HK-2 (cell line): Measurements from ENCODE around the gene NIM1K.
"Not testable (repeated sequence)": the region's sequence is repeated elsewhere in the genome, so short reads cannot be mapped to it uniquely, and the experiment has no call there.

Experiments
- DNase-seq: peaks from one replicate; pipeline ENCODE4 v3.0.0-alpha.2; 2018; ENCODE audit not compliant: unreplicated experiment

Gene NIM1K

DNA sequence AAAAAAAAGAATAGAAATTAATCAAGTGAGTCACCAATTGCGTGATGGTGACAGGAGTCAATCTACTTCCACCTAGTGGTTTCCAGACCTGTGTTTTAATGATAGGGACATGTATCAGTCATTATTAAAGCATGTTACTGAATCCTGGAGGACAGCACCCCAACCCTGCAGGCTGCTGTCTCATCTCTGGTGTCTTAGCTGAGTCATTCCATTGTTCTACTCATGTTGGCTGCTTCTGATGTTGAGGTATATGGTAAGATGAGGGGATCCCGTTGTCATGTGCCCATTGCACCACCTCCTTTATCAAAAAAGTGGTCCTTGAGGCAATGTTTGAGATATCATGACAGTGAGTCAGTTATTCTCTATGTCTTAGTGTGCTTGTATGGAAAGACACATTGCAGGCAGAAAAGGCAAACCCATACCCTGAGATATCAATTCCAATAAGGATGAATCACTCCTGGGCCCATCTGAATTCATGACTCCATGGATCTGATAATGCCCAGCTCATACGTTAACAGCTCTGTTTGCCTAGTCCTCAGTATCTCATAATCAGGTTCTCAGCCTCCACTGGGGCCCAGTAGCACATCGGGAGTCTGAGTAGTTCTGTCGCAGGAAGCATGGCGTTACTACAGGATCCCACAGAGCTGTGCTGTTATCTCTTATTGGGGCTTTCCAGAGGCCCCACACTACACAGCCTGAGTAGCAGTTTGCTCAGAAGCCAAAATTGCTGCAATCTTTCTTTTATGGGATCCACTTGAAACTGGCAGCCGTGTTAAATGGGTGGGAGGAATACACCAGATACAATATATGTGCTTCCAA is 90.0 kb downstream of the NIM1K start:
- no peak for DNase-seq

DNA sequence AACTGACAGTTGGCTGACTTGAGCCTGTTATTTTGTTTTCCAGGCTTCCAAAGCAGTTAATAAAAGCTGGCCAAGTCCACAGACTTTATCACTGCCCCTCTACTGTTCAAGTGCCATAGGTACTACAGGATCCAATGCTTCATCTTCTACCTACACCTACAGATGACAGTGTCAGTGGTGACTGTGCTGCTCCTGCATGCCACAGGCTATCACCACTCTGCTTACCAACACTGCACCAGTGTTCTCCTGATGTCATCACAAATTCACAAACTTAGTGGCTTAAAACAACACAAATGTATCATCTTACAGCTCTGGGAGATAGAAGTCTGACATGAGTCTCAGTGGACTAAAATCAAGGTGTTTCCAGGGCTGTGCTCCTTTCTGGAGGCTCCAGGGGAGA is 94.6 kb downstream of the NIM1K start:
- DNase-seq: no peak

DNA sequence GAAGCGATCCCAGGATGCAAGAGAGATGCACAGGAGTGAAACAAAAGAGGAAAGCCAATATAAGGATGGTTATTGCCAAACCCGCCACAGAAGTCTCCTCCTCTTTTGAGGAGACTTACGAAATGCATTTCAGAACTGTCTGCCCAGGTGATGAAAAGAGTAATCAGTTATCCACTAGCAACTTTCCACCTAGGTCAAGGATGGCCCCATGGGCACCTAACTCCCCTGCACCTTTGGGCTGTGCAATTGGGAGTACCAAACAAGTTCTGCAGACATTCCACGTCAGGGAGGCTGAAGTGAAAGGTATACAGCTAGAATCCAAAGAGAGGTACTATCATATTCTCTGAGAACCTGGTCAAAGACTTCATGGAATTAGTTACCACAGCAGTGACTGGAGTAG is 95.5 kb downstream of the NIM1K start:
- no peak for DNase-seq

DNA sequence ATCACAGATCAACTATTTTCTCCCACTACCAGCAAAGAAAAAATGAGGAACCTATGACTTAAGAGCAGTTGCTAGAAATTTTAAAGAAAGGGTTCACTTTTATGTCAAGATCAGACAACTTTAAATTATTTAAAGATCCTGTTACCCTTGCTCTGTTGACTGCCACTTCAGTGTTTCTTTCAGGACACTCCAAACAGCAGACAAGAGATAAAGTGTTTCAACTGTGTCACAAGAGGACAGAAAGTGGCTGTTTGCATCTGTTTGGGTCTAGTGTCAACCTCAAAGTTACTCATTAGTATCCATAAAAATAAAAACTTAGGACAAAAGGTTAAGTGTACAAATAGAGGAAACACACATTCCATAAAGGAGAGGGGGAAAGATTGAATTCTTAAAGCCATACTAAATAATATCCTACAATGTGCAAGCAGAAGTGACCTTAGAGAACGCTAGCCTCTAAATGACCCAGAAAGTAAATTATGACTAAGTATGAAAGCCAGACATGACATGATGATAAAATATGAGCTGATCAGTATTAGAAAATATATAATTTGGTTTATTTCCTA is 96.3 kb downstream of the NIM1K start:
- no peak for DNase-seq

DNA sequence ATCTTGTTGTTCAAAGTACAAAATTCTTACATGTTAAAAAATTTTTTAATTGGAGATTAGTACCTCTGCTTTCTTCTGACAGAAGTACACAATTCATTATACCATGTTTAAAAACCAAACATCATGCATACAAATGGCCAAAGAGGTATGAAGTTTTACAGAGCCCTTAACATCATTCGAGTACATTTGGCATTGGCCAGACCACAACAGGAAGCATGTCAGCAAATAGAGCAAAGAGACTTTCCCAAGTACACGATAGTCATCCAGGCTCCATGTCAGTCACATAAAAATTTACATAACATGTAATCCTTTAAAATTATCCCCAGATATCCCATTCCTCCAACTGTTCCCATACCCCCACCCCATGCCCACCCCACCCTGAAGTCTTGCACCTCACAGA is 98.7 kb downstream of the NIM1K start:
- no peak for DNase-seq

DNA sequence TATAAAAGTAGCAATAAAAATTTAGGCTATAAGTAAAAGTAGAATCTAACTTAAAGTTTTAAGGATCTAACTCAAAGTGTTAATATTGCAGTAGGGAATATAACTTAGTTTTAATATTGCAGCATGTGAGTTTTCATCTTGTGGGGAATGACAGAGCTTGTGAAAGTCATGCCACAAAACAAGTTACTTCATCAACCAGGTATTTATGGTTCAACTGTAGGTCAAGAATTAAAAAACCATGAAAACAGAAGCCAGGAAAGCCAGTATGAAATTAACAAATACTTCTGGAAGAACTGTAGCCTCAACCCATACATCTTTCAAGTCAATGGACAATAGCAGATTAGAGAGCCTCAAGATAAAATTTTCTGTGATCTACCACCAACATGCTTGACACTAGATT is 102.2 kb downstream of the NIM1K start:
- no peak for DNase-seq

DNA sequence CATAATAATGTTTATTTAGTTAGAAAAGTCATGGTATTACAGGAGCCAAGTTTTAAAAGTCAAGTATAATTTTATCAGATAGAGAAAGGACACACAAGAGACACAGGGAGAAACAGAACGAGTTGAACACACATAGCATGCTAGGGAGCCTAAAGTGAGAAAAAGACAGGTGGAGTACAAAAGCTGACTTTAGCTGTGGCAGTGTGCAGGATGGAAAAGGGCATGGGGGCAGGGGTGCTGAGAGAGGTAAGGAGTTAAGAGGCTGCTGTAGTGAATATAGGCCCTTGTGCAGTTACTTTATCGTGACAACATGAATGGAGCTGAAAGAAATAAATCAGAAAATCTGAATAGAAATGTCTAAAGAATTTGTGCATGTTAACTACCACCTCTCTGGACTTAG is 103.2 kb downstream of the NIM1K start:
- DNase-seq: no peak

DNA sequence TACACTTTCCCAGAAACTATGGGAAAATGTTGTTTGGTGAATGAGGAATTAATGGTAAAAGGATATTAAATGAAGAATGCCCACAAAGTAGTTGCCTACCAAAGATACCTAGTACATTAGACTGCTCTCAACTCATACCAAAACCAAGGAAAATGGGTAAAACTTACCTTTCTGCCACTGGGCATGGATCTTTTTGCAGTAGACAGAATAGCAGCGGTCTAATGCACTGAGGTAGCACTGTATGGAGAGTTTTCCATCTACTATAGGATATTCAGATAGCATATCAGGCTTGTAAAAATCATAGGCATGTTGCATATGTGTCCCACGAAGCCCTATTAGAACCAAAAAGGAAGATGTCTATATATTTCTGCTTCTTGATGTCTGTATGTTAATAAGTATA is 104.8 kb downstream of the NIM1K start:
- no peak for DNase-seq

DNA sequence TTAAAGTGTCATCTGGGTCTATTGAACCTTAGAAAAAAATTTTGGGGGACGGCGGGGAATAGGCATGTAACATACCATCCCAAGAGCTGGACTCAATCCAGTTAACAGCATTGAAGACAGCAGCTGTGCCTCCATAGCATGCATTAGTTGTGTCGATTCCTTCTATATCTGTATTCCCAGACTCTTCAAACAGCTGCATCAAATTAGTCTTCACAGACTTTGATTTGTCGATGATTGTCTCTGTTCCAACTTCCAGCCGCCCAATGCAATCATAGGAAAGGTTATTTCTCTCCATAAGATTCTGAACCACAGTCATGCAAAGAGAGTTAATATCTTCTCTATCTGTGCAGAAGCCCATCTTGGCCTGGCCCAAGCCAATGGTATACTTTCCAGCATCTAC is 106.4 kb downstream of the NIM1K start:
- DNase-seq: no peak

DNA sequence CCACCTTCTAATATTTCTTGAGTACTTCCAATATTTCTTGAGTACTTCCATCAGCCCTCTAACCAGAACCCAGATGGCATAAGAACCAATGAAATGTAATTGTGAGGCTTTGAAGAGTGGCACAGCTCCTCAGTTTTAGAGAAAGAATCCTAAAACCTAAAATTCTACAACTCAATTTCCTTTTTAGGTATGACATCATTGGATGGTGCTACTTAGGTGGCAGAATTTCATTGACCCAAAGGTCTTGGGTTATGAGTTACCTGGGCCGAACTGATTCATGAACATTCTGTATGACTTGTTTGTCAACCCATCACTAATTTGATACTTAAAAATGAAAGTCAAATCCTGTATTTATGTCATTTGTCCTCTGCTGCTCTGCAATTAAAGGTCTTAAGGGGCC is 108.1 kb downstream of the NIM1K start:
- DNase-seq: no peak

DNA sequence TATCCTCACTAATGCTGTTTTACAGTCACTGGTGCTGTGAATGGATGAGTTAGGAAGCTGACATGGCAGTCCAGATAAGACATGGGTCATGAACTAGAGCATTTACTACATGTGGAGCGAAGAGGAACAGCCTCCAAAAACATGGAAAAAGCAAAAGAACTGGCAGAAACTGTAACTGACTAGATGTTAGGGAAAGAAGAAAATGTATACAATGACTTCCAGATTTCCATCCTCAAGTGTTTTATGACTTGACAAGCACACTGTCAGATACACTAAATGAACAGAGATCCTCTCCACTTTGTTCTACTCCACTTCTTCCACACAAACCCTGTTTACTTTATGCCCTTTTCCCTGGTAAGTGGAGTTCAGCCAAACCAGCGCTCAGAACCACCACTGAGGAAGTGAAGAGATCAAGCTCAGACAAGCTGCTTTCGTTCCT is 109.6 kb downstream of the NIM1K start:
- DNase-seq: no peak

DNA sequence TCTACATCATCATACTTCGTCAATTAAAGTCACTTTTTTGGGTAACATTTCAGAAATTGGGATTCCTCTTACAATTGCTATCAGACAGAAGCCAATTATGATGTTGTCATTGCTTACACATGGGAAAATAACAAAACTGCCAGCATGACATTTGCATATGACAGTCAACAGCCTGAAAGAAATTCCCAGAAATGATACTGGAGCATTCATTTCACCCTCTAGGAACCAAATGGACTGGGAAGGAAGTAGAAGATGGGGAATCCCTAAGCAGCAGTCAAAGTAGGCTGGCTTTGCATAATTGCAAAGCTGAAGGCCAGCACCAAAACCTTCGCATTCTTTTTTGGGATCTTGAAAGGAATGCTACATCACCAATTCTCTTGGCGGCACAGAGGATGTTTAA is 110.5 kb downstream of the NIM1K start:
- no peak for DNase-seq

DNA sequence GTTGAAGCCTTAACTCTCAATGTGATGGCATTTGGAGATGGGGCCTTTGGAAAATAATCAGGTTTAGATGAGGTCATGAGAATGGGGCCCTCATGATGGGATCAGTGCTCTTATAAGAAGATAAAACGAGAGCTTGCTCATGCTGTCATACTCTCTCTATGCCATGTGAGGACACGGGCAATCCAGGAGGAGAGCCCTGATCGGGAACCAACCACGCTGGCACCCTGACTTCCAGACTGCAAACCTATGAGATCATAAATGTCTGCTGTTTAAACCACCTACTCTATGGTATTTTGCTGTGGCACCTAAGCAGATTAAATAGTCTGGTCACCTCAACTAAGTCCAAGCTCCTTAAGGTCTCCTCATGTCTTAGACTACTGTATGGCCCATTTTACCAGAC is 111.2 kb downstream of the NIM1K start:
- no peak for DNase-seq

DNA sequence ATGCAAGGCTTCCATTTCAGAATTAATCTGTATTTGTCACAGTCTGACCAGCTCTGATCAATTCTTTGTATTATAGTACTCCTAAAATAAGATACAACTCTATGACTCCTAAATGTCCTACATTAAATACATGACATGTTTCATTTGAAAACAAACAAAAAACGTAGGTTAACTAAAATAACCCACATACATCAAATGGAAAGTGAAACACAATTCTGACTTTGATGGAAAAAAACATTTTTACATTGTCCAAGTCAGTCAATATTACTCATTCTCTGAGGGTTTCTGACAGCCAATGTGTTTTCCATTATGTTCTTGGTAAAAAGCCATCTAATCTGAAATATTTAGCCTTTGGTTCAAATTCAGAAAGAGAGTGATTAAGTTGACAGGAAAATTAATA is 112.5 kb downstream of the NIM1K start:
- no peak for DNase-seq

DNA sequence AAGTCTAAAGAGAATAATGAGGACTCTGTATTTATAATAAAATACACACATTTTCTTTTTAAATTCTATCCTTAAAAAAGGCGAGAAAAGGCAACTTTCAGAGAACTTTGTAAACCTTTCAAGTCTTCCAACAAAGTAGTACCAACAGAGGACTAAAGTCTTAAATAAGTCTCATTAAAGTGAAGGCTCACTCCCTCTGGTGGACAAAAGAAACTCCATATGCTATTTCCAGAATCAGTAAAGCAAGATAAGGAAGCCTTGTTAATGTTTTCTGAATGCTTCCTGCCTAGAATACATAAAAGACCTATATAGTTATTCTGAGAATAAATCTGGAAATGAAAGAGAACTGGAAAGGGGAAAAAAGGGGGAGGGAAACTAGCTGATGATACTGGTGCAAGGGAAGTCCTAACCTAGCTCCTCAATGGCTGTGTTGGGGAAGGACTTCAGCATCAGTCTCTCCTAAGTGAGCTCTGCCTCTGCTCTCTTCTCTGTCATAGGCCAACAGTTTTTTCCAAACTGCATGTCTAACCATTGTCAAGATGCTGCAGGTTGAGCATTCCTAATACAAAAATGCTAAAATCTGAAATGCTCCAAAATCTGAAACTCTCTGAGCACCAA is 114.0 kb downstream of the NIM1K start:
- no peak for DNase-seq

DNA sequence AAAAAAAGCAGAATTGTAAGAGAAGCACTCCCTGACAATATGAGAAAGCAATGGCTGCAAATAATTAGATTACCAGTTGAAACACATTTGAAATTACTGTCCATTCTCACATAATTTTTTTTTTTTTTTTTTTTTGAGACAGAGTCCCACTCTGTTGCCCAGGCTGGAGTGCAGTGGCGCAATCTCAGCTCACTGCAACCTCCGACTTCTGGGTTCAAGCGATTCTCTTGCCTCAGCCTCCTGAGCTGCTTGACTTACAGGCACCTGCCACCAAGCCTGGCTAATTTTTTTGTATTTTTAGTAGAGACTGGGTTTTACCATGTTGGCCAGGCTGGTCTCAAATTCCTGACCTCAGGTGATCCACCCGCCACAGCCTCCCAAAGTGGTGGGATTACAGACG is 114.9 kb downstream of the NIM1K start:
- not testable (repeated sequence) for DNase-seq

DNA sequence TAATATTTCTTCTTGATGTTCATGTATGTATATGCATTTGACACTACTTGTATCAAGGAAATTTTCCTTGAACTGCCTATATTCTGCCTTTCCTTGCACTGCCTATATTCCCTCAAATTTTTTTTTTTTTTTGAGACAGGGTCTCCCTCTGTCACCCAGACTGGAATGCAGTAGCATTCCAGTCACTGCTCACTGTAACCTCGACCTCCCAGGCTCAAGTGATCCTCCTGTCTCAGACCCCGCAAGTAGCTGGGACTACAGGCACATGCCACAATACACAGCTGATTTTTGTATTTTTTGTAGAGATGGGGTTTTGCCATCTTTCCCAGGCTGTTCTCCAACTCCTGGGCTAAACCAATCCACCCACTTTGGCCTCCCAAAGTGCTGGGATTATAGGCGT is 117.1 kb downstream of the NIM1K start:
- no peak for DNase-seq

DNA sequence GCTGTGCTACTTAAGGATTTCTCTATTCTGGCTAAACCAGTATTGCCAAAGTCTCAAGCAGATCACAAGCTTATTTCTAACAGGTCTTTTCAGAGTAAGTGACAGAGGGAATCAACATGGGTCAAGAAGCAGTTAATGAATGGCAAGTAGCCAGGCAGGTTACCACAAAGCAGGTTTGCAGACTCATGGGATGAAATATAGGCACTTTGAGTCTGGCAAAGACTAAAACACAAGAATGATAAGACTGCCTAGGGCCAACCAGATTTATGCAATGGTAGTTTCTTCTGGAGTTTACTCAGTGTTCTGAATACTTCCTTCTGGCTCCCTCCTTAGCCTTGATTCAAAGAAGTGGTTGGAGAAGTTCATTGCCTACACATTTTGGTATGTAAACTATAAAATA is 117.6 kb downstream of the NIM1K start:
- DNase-seq: no peak

DNA sequence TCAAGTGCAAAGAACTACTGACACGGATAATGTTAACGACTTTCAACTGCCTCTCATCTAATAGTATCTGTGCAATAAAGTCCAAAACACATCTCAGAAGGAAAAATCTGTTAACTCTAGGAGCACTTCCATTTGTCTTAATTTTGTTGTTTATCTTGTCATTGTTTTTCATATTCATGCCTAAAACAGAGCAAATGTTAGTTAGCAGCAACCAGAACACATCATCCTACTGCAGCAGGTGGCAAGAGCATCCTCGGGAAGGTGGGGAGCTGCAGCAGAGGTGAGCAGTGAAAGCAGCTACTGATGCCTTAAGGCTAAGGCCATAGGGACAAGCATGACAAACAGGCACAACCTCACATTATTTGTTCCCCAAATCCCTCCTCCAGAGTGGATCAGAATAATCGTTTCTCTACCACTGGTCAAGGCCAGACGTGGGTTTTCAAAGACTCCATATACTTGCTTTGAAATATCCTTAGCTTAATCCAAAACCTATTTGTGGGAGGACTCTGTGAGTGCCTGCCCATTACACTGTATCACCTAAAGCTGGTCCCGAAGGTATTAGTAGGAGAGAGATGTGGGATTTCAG is 120.1 kb downstream of the NIM1K start:
- DNase-seq: no peak

DNA sequence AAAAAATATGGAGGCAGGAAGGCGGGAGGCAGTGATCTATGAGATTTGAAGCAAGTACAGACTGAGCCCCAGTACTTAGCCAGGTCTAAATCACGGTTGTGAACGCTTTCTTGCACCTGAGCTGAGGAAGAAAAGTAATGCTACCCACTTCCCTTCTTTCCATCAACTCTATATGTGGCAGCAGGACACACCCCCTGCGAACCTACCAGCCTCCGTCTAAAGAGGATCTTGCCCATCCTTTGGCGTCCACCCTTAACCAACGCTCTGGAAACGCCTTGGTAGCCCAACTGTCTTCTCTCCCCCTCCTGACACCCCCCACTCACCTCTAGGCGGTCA is 120.6 kb downstream of the NIM1K start:
- DNase-seq: no peak

DNA sequence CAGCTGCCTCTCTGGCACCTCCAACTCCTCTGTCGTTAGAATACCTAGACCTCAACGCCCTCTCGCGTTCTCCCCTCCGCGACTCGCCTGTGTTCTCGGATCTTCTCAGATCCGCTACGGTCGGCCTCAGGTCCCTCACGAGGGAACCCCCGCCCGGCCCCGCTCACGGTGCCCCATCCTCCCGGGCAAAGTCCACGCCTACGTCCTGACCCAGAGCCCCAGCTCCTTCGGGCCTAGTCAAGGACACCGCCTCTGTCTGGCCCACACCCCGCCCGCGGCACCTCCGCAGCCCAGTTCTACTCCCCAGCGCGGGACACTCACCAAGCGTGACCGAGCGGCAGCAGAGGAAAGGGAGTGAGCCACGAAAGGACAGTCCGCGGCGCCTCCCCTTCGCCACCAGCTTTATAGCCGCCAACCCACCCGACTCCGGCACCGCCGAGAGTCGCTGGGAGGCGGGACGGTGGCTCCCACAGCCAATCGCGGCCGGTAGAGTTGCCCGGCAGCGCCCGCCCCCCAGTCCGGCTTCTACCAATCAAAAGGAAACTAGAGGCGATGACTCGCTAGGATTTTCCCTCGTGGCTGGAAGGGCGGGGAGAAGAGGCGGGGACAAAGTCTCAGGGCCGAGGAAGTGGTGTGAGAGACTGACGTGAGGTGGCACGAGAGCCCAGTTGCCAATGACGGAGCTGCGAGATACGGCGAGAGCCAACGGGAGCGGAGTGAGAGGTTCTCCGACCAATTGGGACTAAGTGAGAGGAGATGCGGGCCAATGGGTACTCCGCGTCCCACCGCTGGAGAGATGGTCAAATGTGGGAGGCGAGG is 121.2 kb downstream of the NIM1K start, which contains the start of gene HMGCS1:
Gene HMGCS1, minus strand, starts transcription at position 378 of the 819 bp plus-strand sequence. CDS start 14,447 bp downstream, outside the sequence.
- DNase-seq: peak; percentile 99

DNA sequence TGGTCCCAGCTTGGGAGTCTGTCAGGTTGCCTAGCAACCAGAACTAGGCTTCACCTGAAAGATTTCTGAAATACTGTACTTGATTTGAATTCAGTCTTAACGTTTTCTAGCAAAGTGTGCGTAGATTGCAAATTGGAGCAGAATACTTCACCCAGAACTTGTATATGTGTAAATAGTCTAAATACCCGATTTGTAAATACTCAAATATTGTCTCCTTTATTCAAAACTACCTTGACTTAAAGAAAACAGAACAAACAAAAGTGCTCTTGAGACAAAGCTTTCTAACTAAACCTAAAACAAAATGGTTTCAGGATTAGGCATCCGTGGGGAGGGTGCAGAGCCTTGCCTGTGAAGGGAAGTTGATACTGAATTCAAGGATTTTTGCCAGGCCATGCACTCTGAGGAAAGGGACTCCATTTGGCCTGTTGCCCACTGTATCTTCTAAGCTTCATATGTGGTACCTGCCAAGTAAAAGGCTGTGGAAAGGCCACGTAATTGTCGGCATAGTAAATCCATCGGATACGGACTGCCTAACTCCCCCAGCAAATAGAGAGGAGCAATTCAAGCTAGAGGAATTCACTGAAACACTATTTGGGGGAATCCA is 121.9 kb downstream of the NIM1K start:
- peak; percentile 20 for DNase-seq
